NB4 (cell line): ENCODE data around the gene SFXN2.
"Not testable (repeated sequence)": the region's sequence is repeated elsewhere in the genome, so short reads cannot be mapped to it uniquely, and the experiment has no call there.

ENCODE experiments used
- DNase-seq: peaks from one replicate; pipeline ENCODE4 v3.0.0; 2010; ENCODE audit warnings: low read depth
- H3K4me3 ChIP-seq: one replicate; pipeline ENCODE4 v1.5.1; 2011; ENCODE audit warnings: mild to moderate bottlenecking, low read depth, low read length, moderate library complexity
- CTCF ChIP-seq: IDR thresholded peaks from one replicate; pipeline ENCODE4 v1.5.1; 2012; ENCODE audit warnings: low read depth, low read length
- MAX ChIP-seq: IDR thresholded peaks from 2 replicates; pipeline ENCODE4 v1.6.1; 2011; ENCODE audit warnings: low read depth, low read length
- MYC ChIP-seq: IDR thresholded peaks from 2 replicates; pipeline ENCODE4 v1.6.1; 2011; ENCODE audit warnings: low read depth, low read length
- POLR2A ChIP-seq: IDR thresholded peaks from 2 replicates; pipeline ENCODE4 v1.6.1; 2011; ENCODE audit warnings: mild to moderate bottlenecking; ENCODE audit not compliant: insufficient read length; ENCODE audit errors: extremely low read depth

The SFXN2 gene

DNA sequence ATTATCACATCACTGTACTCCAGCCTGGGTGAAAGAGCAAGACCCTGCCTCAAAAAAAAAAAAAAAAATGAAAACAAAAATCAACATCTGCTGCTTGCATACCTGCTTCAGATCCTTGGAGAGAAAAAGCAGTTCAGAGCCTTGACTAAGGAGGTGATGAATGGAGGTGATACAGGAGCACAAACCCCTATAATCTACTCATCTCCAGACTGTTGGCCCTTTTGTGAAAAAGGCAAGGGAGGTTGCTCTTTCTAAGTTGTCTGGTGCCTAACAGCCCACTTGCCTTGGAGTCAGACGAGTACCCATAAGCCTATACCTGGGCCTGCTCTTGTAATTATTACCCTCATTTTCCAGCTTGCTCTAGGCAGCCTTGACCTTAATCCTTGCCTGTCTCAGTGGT lies 1.4 kb downstream of the SFXN2 start:
- peak overlapping the region; percentile 84 for H3K4me3 ChIP-seq
- DNase-seq, result no peak

GRCh38 chr10:102716900-102717565 lies 2.6 kb downstream of the SFXN2 start:
- H3K4me3 ChIP-seq, result peak overlapping the region; percentile 1
- not testable (repeated sequence) for DNase-seq

More for the DNA sequence above, 1.4 kb downstream of the SFXN2 start:
- TF ChIP-seq CTCF, result no peak
- no peak for TF ChIP-seq POLR2A
- no peak for TF ChIP-seq MYC
- TF ChIP-seq MAX, result no peak

GRCh38 chr10:102718220-102718619 lies 3.8 kb downstream of the SFXN2 start:
- TF ChIP-seq CTCF (no peak), POLR2A (no peak), MAX (no peak), MYC (no peak)
- H3K4me3 ChIP-seq, result no peak overlapping the region
- DNase-seq, result peak; percentile 39

DNA sequence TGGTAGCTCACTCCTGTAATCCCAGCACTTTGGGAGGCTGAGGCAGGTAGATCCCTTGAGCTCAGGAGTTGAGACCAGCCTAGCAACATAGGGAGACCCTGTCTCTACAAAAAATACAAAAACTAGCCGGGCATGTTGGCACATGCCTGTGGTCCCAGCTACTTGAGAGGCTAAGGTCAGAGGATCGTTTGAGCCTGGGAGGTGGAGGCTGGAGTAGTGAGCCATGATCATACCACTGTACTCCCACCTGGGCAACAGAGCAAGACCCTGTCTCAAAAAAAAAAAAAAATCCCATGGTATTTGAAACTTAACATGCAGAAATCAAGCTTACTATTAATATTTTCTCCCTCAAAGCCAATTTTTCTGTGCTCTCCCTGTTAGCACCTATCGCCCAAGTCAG lies 5.9 kb downstream of the SFXN2 start:
- no peak for DNase-seq
- no peak for TF ChIP-seq MYC
- no peak for TF ChIP-seq POLR2A
- TF ChIP-seq MAX, result no peak
- TF ChIP-seq CTCF, result no peak
- no peak overlapping the region for H3K4me3 ChIP-seq

DNA sequence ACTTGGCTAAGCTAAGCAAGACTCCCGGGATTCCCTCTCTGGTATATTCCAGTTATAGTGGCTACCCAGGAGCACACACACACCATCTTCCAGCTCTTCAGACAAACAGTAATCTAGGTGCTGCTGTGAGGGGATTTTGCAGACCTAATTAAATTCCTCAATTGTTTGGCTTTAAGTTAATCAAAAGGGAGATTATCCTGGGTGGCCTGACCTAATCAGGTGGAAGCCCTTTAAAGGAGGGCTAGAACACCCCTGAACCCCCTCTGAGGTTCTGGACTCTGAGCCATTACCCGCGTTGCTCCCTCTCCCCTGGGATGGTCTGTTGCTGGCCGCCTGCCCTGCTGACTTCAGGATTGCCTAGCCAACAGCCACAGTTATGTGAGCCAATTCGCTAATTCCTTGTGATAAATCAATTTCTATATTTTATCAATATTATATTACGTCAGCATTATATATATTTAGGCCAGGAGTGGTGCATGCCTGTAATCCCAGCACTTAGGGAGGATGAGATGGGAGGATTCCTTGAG lies 6.4 kb downstream of the SFXN2 start:
- no peak for DNase-seq
- no peak for TF ChIP-seq CTCF
- TF ChIP-seq MAX, result no peak
- no peak for TF ChIP-seq MYC
- TF ChIP-seq POLR2A, result no peak
- no peak overlapping the region for H3K4me3 ChIP-seq

GRCh38 chr10:102721954-102722353 lies 7.5 kb downstream of the SFXN2 start:
- DNase-seq, result no peak
- no peak for TF ChIP-seq MAX
- no peak for TF ChIP-seq MYC
- no peak for TF ChIP-seq POLR2A
- no peak for TF ChIP-seq CTCF

More at GRCh38 chr10:102721954-102722353, 7.5 kb downstream of the SFXN2 start:
- H3K4me3 ChIP-seq, result no peak overlapping the region
